GM12892 (cell line): Measurements from ENCODE around the gene KCNMA1.

Experiments
- POLR2A ChIP-seq: IDR thresholded peaks from 2 replicates; pipeline ENCODE4 v1.6.1; 2011; ENCODE audit warnings: low read depth, low read length, control low read depth
- POLR2AphosphoS5 ChIP-seq: IDR thresholded peaks from 2 replicates; pipeline ENCODE4 v1.6.1; 2011; ENCODE audit warnings: low read depth, low read length, control low read depth
- TAF1 ChIP-seq: IDR thresholded peaks from 2 replicates; pipeline ENCODE4 v1.6.1; 2011; ENCODE audit warnings: low read depth, mild to moderate bottlenecking, control low read depth, low read length, borderline replicate concordance

DNA sequence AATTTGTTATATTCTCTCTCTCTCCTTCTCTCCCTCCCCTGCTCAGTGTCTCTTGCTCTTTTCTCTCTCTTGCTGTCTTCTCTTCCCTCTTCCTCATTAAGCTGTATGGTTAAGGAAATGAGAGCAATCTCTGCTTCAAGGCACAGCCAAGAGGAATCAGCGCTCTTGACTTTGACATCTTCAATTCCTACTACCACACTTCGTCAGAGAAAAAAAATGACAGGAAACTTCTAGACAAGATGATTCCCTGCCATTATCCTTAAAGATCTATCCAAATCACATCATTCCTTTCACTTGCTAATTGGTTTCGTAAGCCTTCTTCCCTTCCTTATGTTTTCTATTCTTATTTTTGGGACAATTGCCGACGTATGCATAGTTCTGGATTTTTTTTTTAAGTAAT, 425.0 kb downstream of the KCNMA1 start:
- TF ChIP-seq TAF1 (no peak), POLR2AphosphoS5 (no peak), POLR2A (no peak)
